ENCODE data around the gene THSD4.

DNA sequence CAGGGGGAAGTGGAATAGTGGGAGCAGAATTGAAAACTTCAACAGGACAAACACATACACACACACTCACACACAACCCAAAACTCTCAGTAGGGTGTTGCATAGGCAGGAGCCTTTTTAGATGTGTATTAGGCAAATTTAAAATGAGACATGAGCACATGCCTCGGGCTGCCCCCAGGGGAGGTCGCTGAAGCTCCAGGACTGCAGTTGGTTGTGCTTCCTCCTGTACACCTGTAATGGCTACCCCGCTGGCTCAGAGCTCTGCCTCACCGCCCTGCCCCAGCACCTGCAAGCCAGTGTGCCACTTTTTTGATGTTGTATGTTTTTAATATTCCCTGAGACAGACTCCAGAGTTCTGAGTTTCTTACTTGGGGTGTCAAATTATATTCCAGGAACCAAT lies 391.7 kb downstream of the THSD4 start:
- TF ChIP-seq EZH2 (IDR thresholded peaks at IDR 0.05), result no peak
- TF ChIP-seq POLR2AphosphoS5 (IDR thresholded peaks at IDR 0.05; ENCODE audit: borderline replicate concordance, low read depth, low read length), result no peak

Data from SK-N-MC (cell line).